DND-41 (cell line): Measurements from ENCODE around the gene TSPAN9.

Source experiments
- CTCF ChIP-seq: IDR thresholded peaks from 2 replicates; pipeline ENCODE4 v1.5.1; 2012; ENCODE audit warnings: borderline replicate concordance, low read length, moderate library complexity, mild to moderate bottlenecking; ENCODE audit not compliant: poor library complexity, severe bottlenecking; ENCODE audit errors: extremely low read depth
- EZH2 ChIP-seq: IDR thresholded peaks from 3 replicates; pipeline ENCODE4 v1.6.1; 2012; ENCODE audit warnings: borderline replicate concordance, low read depth, mild to moderate bottlenecking, moderate library complexity, low read length, inconsistent platforms; ENCODE audit not compliant: severe bottlenecking

- TF ChIP-seq CTCF (peak; percentile 83), EZH2 (no peak)
Observed at GRCh38 chr12:3034067-3034750, 43.0 kb upstream of the TSPAN9 start.
